Sigmoid colon (tissue), 7 donors: ENCODE measurements around the gene CDS1. TPM values are rescaled to one million over a fixed set of nuclear protein-coding genes. Genes with fewer than 3 reads are reported as not detected.

Experiments used
- DNase-seq: peaks from one replicate; pipeline ENCODE4 v3.0.0-alpha.2; 2019
- H3K27ac ChIP-seq, 4 donors: fragments of 200-600 bp; sonication (generic); one replicate each; pipeline ENCODE4 v1.5.1; 2016 to 2019; ENCODE audit warnings: mild to moderate bottlenecking in 1 of 4
- H3K27me3 ChIP-seq, 3 donors: fragments of 200-600 bp; sonication (generic); one replicate each; pipeline ENCODE4 v1.5.1; 2019; ENCODE audit warnings: mild to moderate bottlenecking in 1 of 3
- H3K36me3 ChIP-seq, 4 donors: fragments of 200-600 bp; sonication (generic); one replicate each; pipeline ENCODE4 v1.5.1; 2016 to 2019
- H3K4me1 ChIP-seq, 4 donors: fragments of 200-600 bp; sonication (generic); one replicate each; pipeline ENCODE4 v1.5.1; 2017 to 2019
- H3K4me3 ChIP-seq, 4 donors: fragments of 200-600 bp; sonication (generic); one replicate each; pipeline ENCODE4 v1.5.1; 2017 to 2019; ENCODE audit warnings: mild to moderate bottlenecking in 2 of 4, moderate library complexity in 1 of 4
- H3K9me3 ChIP-seq, 4 donors: fragments of 200-600 bp in 3 of 4; sonication (generic) in 3 of 4; one replicate each; pipeline versions ENCODE4 v1.5.1 to v1.6.1; 2013 to 2019
- EP300 ChIP-seq, 4 donors: sonication (generic); formaldehyde crosslinking; IDR thresholded peaks; one replicate each; pipeline ENCODE4 v1.6.1; 2017; ENCODE audit warnings: antibody characterized with exemption in 4 of 4
- POLR2A ChIP-seq, 2 donors: fragments of 450-650 bp; IDR thresholded peaks; one replicate each; pipeline ENCODE4 v1.6.1; 2016; ENCODE audit warnings: antibody characterized with exemption in 2 of 2, mild to moderate bottlenecking in 2 of 2, moderate library complexity in 2 of 2
- POLR2AphosphoS5 ChIP-seq, 4 donors: sonication (generic); formaldehyde crosslinking; IDR thresholded peaks; one replicate each; pipeline ENCODE4 v1.6.1; 2017; ENCODE audit warnings: antibody characterized with exemption in 4 of 4
- WGBS, 2 donors: extraction: QIAGEN DNeasy Blood & Tissue Kit; methylation state at CpG; one replicate each; pipeline ENCODE4 v1.1.7; 2013; 5-methylcytosine and 5-hydroxymethylcytosine counted together
- intact Hi-C: fragments of 100-400 bp; cut with DNase I; formaldehyde crosslinking; loops from one replicate; pipeline ENCODE4 v1.15.1; 2023
- polyA plus RNA-seq, 3 donors: library from polyadenylated mRNA; stranded (reverse); fragments of 200-250 nt; gene quantifications; one replicate each; pipeline ENCODE4 v1.2.3, GENCODE V29; 2013
- total RNA-seq, 4 donors: library from RNA; depleted of rRNA; stranded (reverse); fragments of >200 nt; gene quantifications; one replicate each; pipeline ENCODE4 v1.1.0, GENCODE V29; 2016
- TF ChIP-seq, protein P1 (sequence below), 4 experiments: fragments of 450-650 bp in 3 of 4; fragments of 200-600 bp in 1 of 4; IDR thresholded peaks; one replicate each; pipeline ENCODE4 v1.5.1; 2016 to 2019; ENCODE audit warnings: antibody characterized with exemption in 4 of 4, mild to moderate bottlenecking in 3 of 4, moderate library complexity in 2 of 4
- donor health status: healthy with polysubstance abuse.
- donor health status: Bipolar disorder and iron deficiency.
- donor health status: healthy.

CDS1 gene
- total and polyA plus RNA-seq, 7 donors = under 0.01 to 11.6 (median 0.49) TPM

GRCh38 chr4:84615355-84615754, 32.4 kb downstream of the CDS1 start:
- TF ChIP-seq, protein P1, sequence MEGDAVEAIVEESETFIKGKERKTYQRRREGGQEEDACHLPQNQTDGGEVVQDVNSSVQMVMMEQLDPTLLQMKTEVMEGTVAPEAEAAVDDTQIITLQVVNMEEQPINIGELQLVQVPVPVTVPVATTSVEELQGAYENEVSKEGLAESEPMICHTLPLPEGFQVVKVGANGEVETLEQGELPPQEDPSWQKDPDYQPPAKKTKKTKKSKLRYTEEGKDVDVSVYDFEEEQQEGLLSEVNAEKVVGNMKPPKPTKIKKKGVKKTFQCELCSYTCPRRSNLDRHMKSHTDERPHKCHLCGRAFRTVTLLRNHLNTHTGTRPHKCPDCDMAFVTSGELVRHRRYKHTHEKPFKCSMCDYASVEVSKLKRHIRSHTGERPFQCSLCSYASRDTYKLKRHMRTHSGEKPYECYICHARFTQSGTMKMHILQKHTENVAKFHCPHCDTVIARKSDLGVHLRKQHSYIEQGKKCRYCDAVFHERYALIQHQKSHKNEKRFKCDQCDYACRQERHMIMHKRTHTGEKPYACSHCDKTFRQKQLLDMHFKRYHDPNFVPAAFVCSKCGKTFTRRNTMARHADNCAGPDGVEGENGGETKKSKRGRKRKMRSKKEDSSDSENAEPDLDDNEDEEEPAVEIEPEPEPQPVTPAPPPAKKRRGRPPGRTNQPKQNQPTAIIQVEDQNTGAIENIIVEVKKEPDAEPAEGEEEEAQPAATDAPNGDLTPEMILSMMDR (IDR thresholded peaks at IDR 0.05) = no peak
- TF ChIP-seq POLR2AphosphoS5 (IDR thresholded peaks at IDR 0.05) (no peak), POLR2A (IDR thresholded peaks at IDR 0.05) (no peak), EP300 (IDR thresholded peaks at IDR 0.05) (no peak)
- intact Hi-C loops = no loop called here
- 83 to 87% methylated on average over 5 of the region's 5 CpGs for WGBS, 2 donors
- no peak overlapping the region for H3K4me3 ChIP-seq
- no peaks in the 10 kb centered on the region for H3K4me1 ChIP-seq
- no peaks in the 10 kb centered on the region for H3K9me3 ChIP-seq
- H3K27ac ChIP-seq = no peak overlapping the region
- no peaks in the 10 kb centered on the region for H3K36me3 ChIP-seq
- H3K27me3 ChIP-seq = no peaks in the 10 kb centered on the region
- no peak for DNase-seq

- Histone ChIP-seq H3K36me3 (no peaks in the 10 kb centered on the region), H3K9me3 (no peaks in the 10 kb centered on the region), H3K4me3 (no peak overlapping the region), H3K27me3 (no peaks in the 10 kb centered on the region), H3K4me1 (no peaks in the 10 kb centered on the region), H3K27ac (no peak overlapping the region)
- TF ChIP-seq POLR2AphosphoS5 (IDR thresholded peaks at IDR 0.05) (no peak), POLR2A (IDR thresholded peaks at IDR 0.05) (no peak), EP300 (IDR thresholded peaks at IDR 0.05) (no peak)
- TF ChIP-seq, protein P1 (IDR thresholded peaks at IDR 0.05) = no peak
- intact Hi-C loops = no loop called here
- DNase-seq = no peak
- WGBS, 2 donors = 90 to 100% methylated on average over 1 of the region's 1 CpG
Measured at GRCh38 chr4:84622959-84623358, 40.0 kb downstream of the CDS1 start.

GRCh38 chr4:84623661-84624060, 40.7 kb downstream of the CDS1 start:
- H3K4me3 ChIP-seq = no peak overlapping the region
- H3K27ac ChIP-seq = no peak overlapping the region
- intact Hi-C loops = no loop called here
- no peaks in the 10 kb centered on the region for H3K4me1 ChIP-seq
- DNase-seq = no peak
- WGBS, 2 donors = 95 to 96% methylated on average over 11 of the region's 11 CpGs
- TF ChIP-seq, protein P1 (IDR thresholded peaks at IDR 0.05) = no peak
- no peak for TF ChIP-seq POLR2AphosphoS5 (IDR thresholded peaks at IDR 0.05)
- TF ChIP-seq POLR2A (IDR thresholded peaks at IDR 0.05) = no peak
- TF ChIP-seq EP300 (IDR thresholded peaks at IDR 0.05) = no peak
- H3K36me3 ChIP-seq = no peaks in the 10 kb centered on the region
- no peaks in the 10 kb centered on the region for H3K27me3 ChIP-seq
- no peaks in the 10 kb centered on the region for H3K9me3 ChIP-seq

DNA sequence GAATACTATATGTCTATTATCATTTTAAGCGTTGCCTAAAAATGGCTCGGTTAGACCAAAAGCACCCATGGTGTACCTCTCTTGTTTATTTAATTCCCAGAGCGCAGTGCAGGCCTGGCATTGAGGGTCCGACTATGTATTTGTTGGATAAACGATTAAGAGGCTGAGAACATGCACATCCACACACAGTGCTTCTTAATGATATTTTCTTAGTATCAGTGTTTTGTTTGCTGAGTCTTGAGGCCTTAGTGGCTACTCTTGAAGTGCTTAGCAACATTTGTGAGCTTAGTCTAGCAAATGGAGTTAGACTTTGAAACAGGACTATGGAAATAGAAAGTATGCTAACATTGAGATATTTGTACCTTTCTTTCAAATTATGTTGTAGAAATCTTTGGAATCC, 43.7 kb downstream of the CDS1 start:
- 92 to 96% methylated on average over 5 of the region's 5 CpGs for WGBS, 2 donors
- intact Hi-C loops = no loop called here
- H3K9me3 ChIP-seq = no peaks in the 10 kb centered on the region
- H3K27me3 ChIP-seq = no peaks in the 10 kb centered on the region
- H3K36me3 ChIP-seq = no peaks in the 10 kb centered on the region
- no peak for DNase-seq
- no peak for TF ChIP-seq POLR2A (IDR thresholded peaks at IDR 0.05)
- TF ChIP-seq POLR2AphosphoS5 (IDR thresholded peaks at IDR 0.05) = no peak
- TF ChIP-seq EP300 (IDR thresholded peaks at IDR 0.05) = no peak
- TF ChIP-seq, protein P1 (IDR thresholded peaks at IDR 0.05) = no peak
- H3K4me1 ChIP-seq = no peaks in the 10 kb centered on the region
- H3K4me3 ChIP-seq = no peak overlapping the region
- H3K27ac ChIP-seq = no peak overlapping the region

GRCh38 chr4:84631573-84631972, 48.6 kb downstream of the CDS1 start:
- WGBS, 2 donors = 85 to 87% methylated on average over 3 of the region's 3 CpGs
- no peak for DNase-seq
- intact Hi-C loops = no loop called here
- H3K4me1 ChIP-seq = no peaks in the 10 kb centered on the region
- no peaks in the 10 kb centered on the region for H3K36me3 ChIP-seq
- no peak overlapping the region for H3K27ac ChIP-seq
- H3K4me3 ChIP-seq = no peak overlapping the region
- TF ChIP-seq EP300 (IDR thresholded peaks at IDR 0.05) (no peak), POLR2AphosphoS5 (IDR thresholded peaks at IDR 0.05) (no peak), POLR2A (IDR thresholded peaks at IDR 0.05) (no peak)
- TF ChIP-seq, protein P1 (IDR thresholded peaks at IDR 0.05) = no peak
- H3K9me3 ChIP-seq = no peaks in the 10 kb centered on the region
- H3K27me3 ChIP-seq = no peaks in the 10 kb centered on the region
